Adrenal gland (tissue), 12 donors: ENCODE results near the gene SORL1. TPM values are rescaled to one million over a fixed set of nuclear protein-coding genes. Genes with fewer than 3 reads are reported as not detected.
A peak's percentile ranks its signal among the peaks of the same experiment; 100 is the strongest.

Source experiments
- DNase-seq, 7 donors: peaks; one replicate each; pipeline ENCODE4 v3.0.0-alpha.2; 2019 to 2020
- H3K27ac ChIP-seq, 5 donors: fragments of 200-600 bp; sonication (generic) in 4 of 5; 1 replicate in 3 of 5; 2 replicates in 2 of 5; pipeline versions ENCODE4 v1.5.1 to v1.8.0; 2016 to 2020; ENCODE audit warnings: mild to moderate bottlenecking in 1 of 5
- H3K27me3 ChIP-seq: fragments of 200-600 bp; 2 replicates; pipeline ENCODE4 v1.8.0; 2021
- H3K36me3 ChIP-seq, 2 donors: fragments of 200-600 bp; replicated peaks in 1 of 2; 1 replicate in 1 of 2; 2 replicates in 1 of 2; pipeline versions ENCODE4 v1.5.1 to v1.8.0; 2018 to 2022
- H3K4me1 ChIP-seq, 2 donors: fragments of 200-600 bp; replicated peaks in 1 of 2; 1 replicate in 1 of 2; 2 replicates in 1 of 2; pipeline versions ENCODE4 v1.5.1 to v1.8.0; 2018 to 2021
- H3K4me3 ChIP-seq, 4 donors: fragments of 200-600 bp; sonication (generic) in 3 of 4; one replicate each; pipeline ENCODE4 v1.5.1; 2016 to 2018
- H3K9me3 ChIP-seq, 3 donors: fragments of 200-600 bp; sonication (generic) in 1 of 3; replicated peaks in 1 of 3; 1 replicate in 2 of 3; 2 replicates in 1 of 3; pipeline versions ENCODE4 v1.5.1 to v1.8.0; 2016 to 2021
- POLR2A ChIP-seq, 2 donors: fragments of 450-650 bp; IDR thresholded peaks; one replicate each; pipeline ENCODE4 v1.6.1; 2017; ENCODE audit warnings: antibody characterized with exemption in 2 of 2, mild to moderate bottlenecking in 2 of 2, moderate library complexity in 1 of 2
- WGBS, 4 donors: extraction: QIAGEN DNeasy Blood & Tissue Kit in 2 of 4; methylation state at CpG; one replicate each; pipeline versions ENCODE4 v1.1.5 to v1.1.7; 2013 to 2017; 5-methylcytosine and 5-hydroxymethylcytosine counted together
- intact Hi-C, 2 donors: fragments of 100-400 bp; cut with DNase I; formaldehyde crosslinking; loops; one replicate each; pipeline versions ENCODE4 v1.14.1 to v1.15.0; 2022 to 2023
- polyA plus RNA-seq, 3 donors: library from polyadenylated mRNA; stranded (reverse); fragments of 200-250 nt in 2 of 3; fragments of 350-450 nt in 1 of 3; fragmentation: Illumina TruSeq in 1 of 3; extraction: RNeasy Lipid Tissue Mini Kit (QIAGEN cat#74804) in 1 of 3; gene quantifications; one replicate each; pipeline ENCODE4 v1.2.3, GENCODE V29; 2013 to 2014
- total RNA-seq, 9 donors: library from RNA; depleted of rRNA in 4 of 9; stranded (reverse); fragments of >200 nt in 4 of 9; fragments of 120-200 nt in 1 of 9; fragmentation: NEBNext Ultra II Directional in 1 of 9; extraction: Animal tissue kit (Norgen Biotek cat#: 25700) in 1 of 9; gene quantifications; one replicate each; pipeline versions ENCODE4 v1.1.0 to v1.2.4, GENCODE V29; 2013 to 2023
- TF ChIP-seq, protein P1 (sequence below), 6 experiments: fragments of 450-650 bp in 4 of 6; fragments of 200-600 bp in 2 of 6; sonication (generic) in 1 of 6; IDR thresholded peaks; 1 replicate in 5 of 6; 2 replicates in 1 of 6; pipeline versions ENCODE4 v1.5.1 to v1.8.0; 2016 to 2021; ENCODE audit warnings: antibody characterized with exemption in 6 of 6, mild to moderate bottlenecking in 2 of 6, moderate library complexity in 1 of 6
- donor health status: healthy with polysubstance abuse.
- donor health status: Bipolar disorder and iron deficiency.
- donor health status: DM: yes; HTN: yes; CAD: no.
- donor health status: DM: no; HTN: no; CAD: no.
- donor health status: DM: no; HTN: no; CAD: no.
- donor health status: DM: yes; HTN: yes; CAD: no.

SORL1 gene
- total and polyA plus RNA-seq, 12 donors = 1.0 to 28.6 (median 8.9) TPM

DNA sequence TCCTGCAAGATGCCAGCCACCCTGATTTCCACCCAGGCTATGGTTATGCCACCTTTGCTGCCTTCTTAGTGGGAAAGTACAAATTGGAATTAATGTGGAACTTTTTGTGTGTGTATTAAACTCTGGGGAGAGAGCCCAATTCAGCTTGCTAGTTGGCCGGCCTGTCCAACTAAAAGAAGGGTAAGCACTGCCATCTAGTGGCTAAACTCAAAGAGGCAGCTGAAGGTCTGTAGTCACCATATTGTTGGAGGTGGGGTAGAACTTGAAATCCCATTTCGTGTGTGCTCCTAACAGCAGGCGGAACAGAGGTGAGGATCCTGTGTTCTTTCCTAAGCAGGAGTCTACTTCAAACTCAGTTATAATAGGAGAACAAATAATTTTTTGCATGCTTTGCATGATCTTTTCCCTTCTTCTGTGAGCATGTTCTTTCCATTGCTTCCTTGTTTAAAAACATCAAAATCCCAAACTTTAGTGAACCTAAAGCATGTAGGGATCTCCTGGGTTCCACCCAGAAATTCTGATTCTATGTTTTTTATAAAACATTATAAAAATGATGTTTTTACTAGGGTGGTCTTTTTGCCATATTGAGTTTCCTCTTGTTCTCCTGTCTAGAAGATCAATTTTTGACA lies 139.4 kb downstream of the SORL1 start:
- no peak overlapping the region for H3K4me3 ChIP-seq
- no peaks in the 10 kb centered on the region for H3K9me3 ChIP-seq
- intact Hi-C loops = loop anchor here (5.0 to 10.0 kb wide), 4 partner anchors 139 to 344 kb away; partner anchors contain the start of genes SORL1 (in 1 of the 2) and SORL1-AS1 (in 1 of the 2)
- 2 to 27% (median 15%) methylated on average over 3 of the region's 3 CpGs for WGBS, 4 donors
- no peak for TF ChIP-seq POLR2A (IDR thresholded peaks at IDR 0.05)
- TF ChIP-seq, protein P1, sequence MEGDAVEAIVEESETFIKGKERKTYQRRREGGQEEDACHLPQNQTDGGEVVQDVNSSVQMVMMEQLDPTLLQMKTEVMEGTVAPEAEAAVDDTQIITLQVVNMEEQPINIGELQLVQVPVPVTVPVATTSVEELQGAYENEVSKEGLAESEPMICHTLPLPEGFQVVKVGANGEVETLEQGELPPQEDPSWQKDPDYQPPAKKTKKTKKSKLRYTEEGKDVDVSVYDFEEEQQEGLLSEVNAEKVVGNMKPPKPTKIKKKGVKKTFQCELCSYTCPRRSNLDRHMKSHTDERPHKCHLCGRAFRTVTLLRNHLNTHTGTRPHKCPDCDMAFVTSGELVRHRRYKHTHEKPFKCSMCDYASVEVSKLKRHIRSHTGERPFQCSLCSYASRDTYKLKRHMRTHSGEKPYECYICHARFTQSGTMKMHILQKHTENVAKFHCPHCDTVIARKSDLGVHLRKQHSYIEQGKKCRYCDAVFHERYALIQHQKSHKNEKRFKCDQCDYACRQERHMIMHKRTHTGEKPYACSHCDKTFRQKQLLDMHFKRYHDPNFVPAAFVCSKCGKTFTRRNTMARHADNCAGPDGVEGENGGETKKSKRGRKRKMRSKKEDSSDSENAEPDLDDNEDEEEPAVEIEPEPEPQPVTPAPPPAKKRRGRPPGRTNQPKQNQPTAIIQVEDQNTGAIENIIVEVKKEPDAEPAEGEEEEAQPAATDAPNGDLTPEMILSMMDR (IDR thresholded peaks at IDR 0.05) = peak; percentile 80 to 92 (median 88)
- no peaks in the 10 kb centered on the region for H3K27me3 ChIP-seq
- no peaks in the 10 kb centered on the region for H3K4me1 ChIP-seq
- no peak overlapping the region for H3K27ac ChIP-seq
- DNase-seq = peak; percentile 66 to 88 (median 73)
- peaks cover 0 to 5% of the 10 kb centered on the region in 2 donors for H3K36me3 ChIP-seq

DNA sequence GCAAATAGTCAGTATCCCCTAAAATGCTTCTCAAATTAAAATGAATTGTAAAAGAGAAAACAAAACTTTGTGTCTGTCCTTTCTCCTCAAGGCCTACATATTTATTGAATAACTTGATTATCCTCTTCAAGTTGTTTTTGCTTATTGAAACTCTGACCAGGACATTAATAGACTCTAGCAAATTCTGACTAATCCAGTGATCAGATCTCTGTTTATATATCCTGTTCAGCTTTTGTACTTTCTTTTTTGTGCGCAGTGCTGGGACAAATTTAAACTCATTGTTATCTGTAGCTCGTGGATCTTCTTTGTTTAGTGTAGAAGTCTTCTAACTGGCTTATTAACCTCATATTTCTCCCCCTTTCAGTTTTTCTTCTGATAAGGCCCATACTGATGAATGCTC lies 140.6 kb downstream of the SORL1 start:
- WGBS, 4 donors = 70 to 78% (median 72%) methylated on average over 2 of the region's 2 CpGs
- H3K36me3 ChIP-seq = peaks cover 0 to 5% of the 10 kb centered on the region in 2 donors
- no peaks in the 10 kb centered on the region for H3K27me3 ChIP-seq
- TF ChIP-seq POLR2A (IDR thresholded peaks at IDR 0.05) = no peak
- TF ChIP-seq, protein P1 (IDR thresholded peaks at IDR 0.05) = no peak
- intact Hi-C loops = loop anchor here (5.0 to 10.0 kb wide), 4 partner anchors 140 to 345 kb away; partner anchors contain the start of genes SORL1 (in 1 of the 2) and SORL1-AS1 (in 1 of the 2)
- H3K9me3 ChIP-seq = no peaks in the 10 kb centered on the region
- DNase-seq = no peak
- H3K4me3 ChIP-seq = no peak overlapping the region
- H3K27ac ChIP-seq = no peak overlapping the region
- H3K4me1 ChIP-seq = no peaks in the 10 kb centered on the region

DNA sequence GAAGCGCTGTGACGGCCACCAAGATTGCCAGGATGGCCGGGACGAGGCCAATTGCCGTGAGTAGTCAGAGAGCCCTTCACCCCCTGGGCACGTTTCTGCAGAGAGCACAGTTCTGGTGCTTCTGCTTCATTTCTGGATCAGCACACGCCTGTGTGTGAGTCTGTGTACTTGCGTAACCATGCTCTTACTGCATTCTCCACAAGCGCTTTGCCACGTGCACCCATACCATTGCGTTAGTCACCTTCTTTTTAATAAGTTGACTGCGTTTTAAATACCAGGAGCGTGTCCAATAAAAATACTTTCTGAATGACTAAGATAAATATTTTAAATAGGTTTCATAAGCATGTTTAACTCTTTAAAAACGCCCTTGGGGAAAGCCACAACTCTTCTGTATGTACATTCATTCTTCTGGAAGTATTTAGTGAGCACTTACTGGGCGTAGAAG lies 143.6 kb downstream of the SORL1 start:
- 77 to 83% (median 80%) methylated on average over 15 of the region's 15 CpGs for WGBS, 4 donors
- no peaks in the 10 kb centered on the region for H3K4me1 ChIP-seq
- H3K4me3 ChIP-seq = no peak overlapping the region
- no peaks in the 10 kb centered on the region for H3K27me3 ChIP-seq
- H3K36me3 ChIP-seq = peaks cover 0 to 5% of the 10 kb centered on the region in 2 donors
- TF ChIP-seq, protein P1 (IDR thresholded peaks at IDR 0.05) = no peak
- no peak for TF ChIP-seq POLR2A (IDR thresholded peaks at IDR 0.05)
- DNase-seq = no peak
- H3K27ac ChIP-seq = no peak overlapping the region
- intact Hi-C loops = loop anchor here in 1 of 2 donors (10.0 kb wide), 1 partner anchor 271 kb away; no protein-coding TSS in a partner anchor
- no peaks in the 10 kb centered on the region for H3K9me3 ChIP-seq

DNA sequence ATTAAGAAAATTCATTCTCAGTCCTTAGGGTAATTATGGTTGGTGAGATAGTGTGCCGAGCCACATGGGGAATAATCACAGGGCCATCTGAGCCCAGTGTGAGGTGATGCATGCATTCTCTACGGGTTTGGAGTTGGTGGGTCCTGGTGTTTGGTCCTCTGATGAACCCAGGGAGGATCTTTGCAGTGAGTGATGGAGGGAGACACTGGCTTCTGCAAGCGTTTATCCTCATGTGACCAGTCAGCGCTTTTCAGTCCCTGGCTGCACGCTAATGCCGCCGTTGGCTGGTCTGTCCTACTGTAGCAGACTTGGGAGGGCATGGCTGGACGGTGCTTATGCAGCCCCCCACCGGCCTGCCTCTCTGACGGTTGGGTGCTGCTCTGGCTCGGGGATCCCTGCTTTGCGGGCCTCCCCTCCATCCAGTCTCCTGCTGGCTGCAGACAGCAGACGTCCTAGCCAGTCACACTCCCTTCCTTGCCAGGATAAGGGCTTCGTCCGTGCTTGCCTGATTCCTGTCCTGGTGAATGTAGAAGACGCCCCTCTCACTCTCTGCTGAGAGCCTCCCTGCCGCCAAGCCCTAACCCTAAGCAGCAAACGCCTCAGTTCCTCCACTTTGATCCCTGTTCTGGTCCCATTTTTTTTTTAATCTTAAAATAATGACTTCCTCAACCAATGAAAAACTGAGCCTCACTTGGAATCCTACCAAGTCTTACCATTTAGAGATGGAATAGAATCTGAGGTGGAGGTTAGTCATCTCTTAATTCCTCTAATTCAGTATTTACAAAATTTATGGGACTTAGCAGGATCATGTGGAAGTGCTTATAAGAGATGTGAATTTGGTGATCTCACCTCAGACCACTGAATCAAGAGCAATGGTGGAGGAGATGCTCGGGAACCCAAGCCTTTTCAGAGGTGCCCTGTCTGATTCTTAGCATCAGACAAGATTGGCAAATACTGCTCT lies 144.4 kb downstream of the SORL1 start:
- Histone ChIP-seq H3K27me3 (no peaks in the 10 kb centered on the region), H3K36me3 (peaks cover 0 to 5% of the 10 kb centered on the region in 2 donors), H3K9me3 (no peaks in the 10 kb centered on the region), H3K27ac (no peak overlapping the region), H3K4me3 (no peak overlapping the region), H3K4me1 (no peaks in the 10 kb centered on the region)
- DNase-seq = no peak
- whole genome bisulfite sequencing, 4 donors = 82 to 89% (median 86%) methylated on average over 11 to 19 of the region's 19 CpGs
- intact Hi-C loops = loop anchor here in 1 of 2 donors (10.0 kb wide), 1 partner anchor 272 kb away; no protein-coding TSS in a partner anchor
- TF ChIP-seq, protein P1 (IDR thresholded peaks at IDR 0.05) = no peak
- no peak for TF ChIP-seq POLR2A (IDR thresholded peaks at IDR 0.05)
